MM.1S (cell line): Measurements from ENCODE around the gene ILF2.

ENCODE experiments used
- DNase-seq: peaks from one replicate; pipeline ENCODE4 v3.0.0-alpha.2; 2015
- H2AFZ ChIP-seq: fragments of 300-600 bp; sonication (generic); 2 replicates; pipeline ENCODE4 v1.6.0; 2016; ENCODE audit warnings: antibody characterized with exemption, low read length
- H3F3A ChIP-seq: fragments of 300-600 bp; sonication (generic); 2 replicates; pipeline ENCODE4 v1.6.1; 2016; ENCODE audit warnings: mild to moderate bottlenecking, antibody characterized with exemption, low read length, moderate library complexity, mixed read lengths; ENCODE audit not compliant: insufficient read depth
- H3K27ac ChIP-seq: fragments of 300-600 bp; sonication (generic); 2 replicates; pipeline ENCODE4 v1.5.1; 2016; ENCODE audit warnings: mild to moderate bottlenecking, low read length
- H3K27me3 ChIP-seq: fragments of 300-600 bp; sonication (generic); replicated peaks from 2 replicates; pipeline ENCODE4 v1.6.0; 2016; ENCODE audit warnings: low read length; ENCODE audit not compliant: insufficient read depth
- H3K36me3 ChIP-seq: fragments of 300-600 bp; sonication (generic); replicated peaks from 2 replicates; pipeline ENCODE4 v1.6.1; 2016; ENCODE audit warnings: mild to moderate bottlenecking, low read length, mixed read lengths; ENCODE audit not compliant: insufficient read depth
- H3K4me1 ChIP-seq: fragments of 300-600 bp; sonication (generic); 2 replicates; pipeline ENCODE4 v1.6.1; 2016; ENCODE audit warnings: low read length, mixed read lengths
- H3K4me2 ChIP-seq: fragments of 300-600 bp; sonication (generic); 2 replicates; pipeline ENCODE4 v1.6.0; 2016; ENCODE audit warnings: low read depth, low read length
- H3K4me3 ChIP-seq: fragments of 300-600 bp; sonication (generic); 2 replicates; pipeline ENCODE4 v1.5.1; 2016; ENCODE audit warnings: low read length, mixed read lengths
- H3K79me2 ChIP-seq: fragments of 300-600 bp; sonication (generic); 2 replicates; pipeline ENCODE4 v1.6.1; 2016; ENCODE audit warnings: mixed run types, low read length, mixed read lengths
- H3K9ac ChIP-seq: fragments of 300-600 bp; sonication (generic); 2 replicates; pipeline ENCODE4 v1.6.1; 2016; ENCODE audit warnings: low read length, mixed read lengths
- H3K9me2 ChIP-seq: fragments of 300-600 bp; sonication (generic); replicated peaks from 2 replicates; pipeline ENCODE4 v1.6.1; 2016; ENCODE audit warnings: mild to moderate bottlenecking, low read length, mixed read lengths; ENCODE audit not compliant: insufficient read depth
- H3K9me3 ChIP-seq: fragments of 300-600 bp; sonication (generic); replicated peaks from 2 replicates; pipeline ENCODE4 v1.6.1; 2016; ENCODE audit warnings: mild to moderate bottlenecking, low read length, mixed read lengths; ENCODE audit not compliant: insufficient read depth
- H4K20me1 ChIP-seq: fragments of 300-600 bp; sonication (generic); 2 replicates; pipeline ENCODE4 v1.6.1; 2016; ENCODE audit warnings: mild to moderate bottlenecking, low read length, moderate library complexity, mixed read lengths; ENCODE audit not compliant: insufficient read depth
- EZH2 ChIP-seq: fragments of 300-600 bp; sonication (generic); optimal IDR thresholded peaks from 2 replicates; pipeline ENCODE3; 2017; ENCODE audit warnings: low read depth, mild to moderate bottlenecking, antibody characterized with exemption, low read length, mixed read lengths
- EZH2phosphoT487 ChIP-seq: fragments of 300-600 bp; sonication (generic); IDR thresholded peaks from 2 replicates; pipeline ENCODE4 v1.6.1; 2018; ENCODE audit warnings: antibody characterized with exemption, low read length
- TF ChIP-seq, protein P1 (sequence below): fragments of 300-600 bp; sonication (generic); IDR thresholded peaks from 2 replicates; pipeline ENCODE4 v1.5.1; 2016; ENCODE audit warnings: antibody characterized with exemption, low read length, mixed read lengths

The ILF2 gene

DNA sequence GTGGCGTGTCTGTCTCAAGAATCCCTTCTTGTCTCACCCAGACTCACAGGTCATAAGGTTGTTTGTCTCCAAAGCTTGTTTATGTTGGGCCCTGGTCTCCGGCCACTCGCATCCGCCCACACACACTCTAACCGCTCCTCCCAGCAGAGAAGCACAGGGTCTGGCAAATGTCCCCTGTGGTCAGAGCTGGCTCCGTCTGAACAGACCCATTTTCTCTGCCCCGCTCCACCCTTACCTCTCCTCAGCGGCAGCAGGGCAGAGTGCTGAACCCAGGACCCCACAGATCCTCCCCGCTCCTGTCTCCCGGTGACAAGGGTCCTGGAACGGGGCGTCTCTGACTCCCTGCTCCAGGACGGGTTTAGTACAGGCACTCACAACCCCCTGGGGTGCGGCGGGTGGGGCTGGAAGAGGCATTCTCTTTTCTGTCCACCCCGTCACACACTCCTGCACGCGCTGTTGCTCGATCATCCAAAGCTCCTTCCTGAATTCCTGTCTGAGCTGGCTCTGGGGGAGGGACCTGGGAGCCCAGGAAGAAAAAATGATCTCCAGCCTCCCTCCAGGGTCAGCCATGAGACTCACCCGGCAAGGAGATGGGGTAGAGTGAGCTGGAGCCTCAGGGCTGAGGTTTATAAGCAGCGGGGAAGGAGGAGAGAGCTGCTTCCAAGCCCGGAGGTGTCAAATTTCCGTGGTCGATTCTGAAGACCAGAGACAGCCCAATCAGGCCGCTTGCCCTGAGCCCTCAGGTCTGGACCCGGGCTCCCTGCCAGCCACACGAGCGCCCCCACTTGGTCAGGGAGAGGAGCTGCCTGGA lies 43.7 kb downstream of the ILF2 start, which contains the start of gene S100A13:
Gene S100A13 (minus strand): TSS at position 602 of the 811 bp plus-strand sequence. CDS start 1,033 bp downstream, outside the sequence.
- Histone ChIP-seq H3K4me1 (no peaks in the 10 kb centered on the region), H2AFZ (no peak within 1 kb of the TSS), H3K79me2 (no peaks in the 10 kb centered on the region), H3F3A (no peaks in the 10 kb centered on the region), H4K20me1 (no peaks in the 10 kb centered on the region), H3K9ac (no peak within 1 kb of the TSS), H3K27me3 (no peaks in the 10 kb centered on the region), H3K4me2 (no peak within 1 kb of the TSS), H3K27ac (no peak within 1 kb of the TSS), H3K9me3 (no peaks in the 10 kb centered on the region), H3K36me3 (no peaks in the 10 kb centered on the region), H3K9me2 (no peaks in the 10 kb centered on the region), H3K4me3 (no peak within 1 kb of the TSS)
- no peak for DNase-seq
- TF ChIP-seq EZH2 = no peak
- TF ChIP-seq, protein P1, sequence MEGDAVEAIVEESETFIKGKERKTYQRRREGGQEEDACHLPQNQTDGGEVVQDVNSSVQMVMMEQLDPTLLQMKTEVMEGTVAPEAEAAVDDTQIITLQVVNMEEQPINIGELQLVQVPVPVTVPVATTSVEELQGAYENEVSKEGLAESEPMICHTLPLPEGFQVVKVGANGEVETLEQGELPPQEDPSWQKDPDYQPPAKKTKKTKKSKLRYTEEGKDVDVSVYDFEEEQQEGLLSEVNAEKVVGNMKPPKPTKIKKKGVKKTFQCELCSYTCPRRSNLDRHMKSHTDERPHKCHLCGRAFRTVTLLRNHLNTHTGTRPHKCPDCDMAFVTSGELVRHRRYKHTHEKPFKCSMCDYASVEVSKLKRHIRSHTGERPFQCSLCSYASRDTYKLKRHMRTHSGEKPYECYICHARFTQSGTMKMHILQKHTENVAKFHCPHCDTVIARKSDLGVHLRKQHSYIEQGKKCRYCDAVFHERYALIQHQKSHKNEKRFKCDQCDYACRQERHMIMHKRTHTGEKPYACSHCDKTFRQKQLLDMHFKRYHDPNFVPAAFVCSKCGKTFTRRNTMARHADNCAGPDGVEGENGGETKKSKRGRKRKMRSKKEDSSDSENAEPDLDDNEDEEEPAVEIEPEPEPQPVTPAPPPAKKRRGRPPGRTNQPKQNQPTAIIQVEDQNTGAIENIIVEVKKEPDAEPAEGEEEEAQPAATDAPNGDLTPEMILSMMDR = peak; percentile 39; the same call in 1 of the 2 replicates

DNA sequence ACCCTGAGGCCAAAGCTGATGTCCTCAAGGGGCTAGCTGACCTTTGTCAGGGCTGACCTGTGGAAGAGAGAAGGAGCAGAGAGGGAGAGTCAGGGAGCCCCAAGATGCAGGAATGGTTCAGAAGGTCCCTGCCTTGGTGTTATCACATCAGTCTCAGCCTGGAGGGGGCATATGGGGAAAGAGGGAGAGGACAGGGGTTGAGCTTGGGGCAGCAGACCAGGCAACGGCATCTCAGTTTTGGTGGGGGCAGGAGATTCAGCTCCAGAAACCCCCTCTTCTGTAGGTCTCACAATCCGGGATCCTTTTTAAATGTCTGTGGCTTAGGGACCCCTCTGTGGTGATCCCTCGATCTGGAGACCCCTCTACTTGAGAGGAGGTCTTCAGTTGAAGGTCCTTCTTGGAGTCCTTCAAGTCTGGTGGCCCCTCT lies 44.3 kb downstream of the ILF2 start:
- no peaks in the 10 kb centered on the region for H3K9me3 ChIP-seq
- H3K36me3 ChIP-seq = no peaks in the 10 kb centered on the region
- H3K79me2 ChIP-seq = no peaks in the 10 kb centered on the region
- TF ChIP-seq EZH2phosphoT487 (no peak), EZH2 (no peak)
- TF ChIP-seq, protein P1 = no peak
- no peak overlapping the region for H3K4me2 ChIP-seq
- no peaks in the 10 kb centered on the region for H3F3A ChIP-seq
- H3K9ac ChIP-seq = no peak overlapping the region
- H3K4me3 ChIP-seq = no peak overlapping the region
- no peak overlapping the region for H3K27ac ChIP-seq
- no peaks in the 10 kb centered on the region for H3K9me2 ChIP-seq
- no peak overlapping the region for H2AFZ ChIP-seq
- DNase-seq = no peak
- H4K20me1 ChIP-seq = no peaks in the 10 kb centered on the region
- no peaks in the 10 kb centered on the region for H3K4me1 ChIP-seq
- no peaks in the 10 kb centered on the region for H3K27me3 ChIP-seq

- H3K27me3 ChIP-seq = no peaks in the 10 kb centered on the region
- H3K9ac ChIP-seq = no peak overlapping the region
- no peaks in the 10 kb centered on the region for H3K9me2 ChIP-seq
- H3K9me3 ChIP-seq = no peaks in the 10 kb centered on the region
- TF ChIP-seq EZH2phosphoT487 (no peak), EZH2 (no peak)
- TF ChIP-seq, protein P1 = no peak
- no peaks in the 10 kb centered on the region for H3K36me3 ChIP-seq
- no peak overlapping the region for H3K4me3 ChIP-seq
- no peak overlapping the region for H3K27ac ChIP-seq
- no peaks in the 10 kb centered on the region for H4K20me1 ChIP-seq
- no peaks in the 10 kb centered on the region for H3K4me1 ChIP-seq
- no peaks in the 10 kb centered on the region for H3K79me2 ChIP-seq
- no peak for DNase-seq
- no peak overlapping the region for H2AFZ ChIP-seq
- no peak overlapping the region for H3K4me2 ChIP-seq
- no peaks in the 10 kb centered on the region for H3F3A ChIP-seq
Observed at GRCh38 chr1:153624965-153625611, 45.7 kb downstream of the ILF2 start.
